Fibroblast of mammary gland (primary cell): ENCODE data around the gene H6PD.

Experiments
- DNase-seq: peaks from one replicate; pipeline ENCODE4 v3.0.0-alpha.2; 2010; ENCODE audit warnings: low read depth
- H3K4me3 ChIP-seq: 2 replicates; pipeline ENCODE4 v1.5.1; 2011; ENCODE audit warnings: low read depth, mild to moderate bottlenecking, low read length, moderate library complexity; ENCODE audit not compliant: control insufficient read depth
- TF ChIP-seq, protein P1 (sequence below): conservative IDR thresholded peaks from 2 replicates; pipeline ENCODE4 v1.5.1; 2011; ENCODE audit warnings: low read depth, low read length, inconsistent platforms; ENCODE audit not compliant: control insufficient read depth, insufficient read depth

Gene H6PD

GRCh38 chr1:9193233-9193625 is 41.3 kb upstream of the H6PD start:
- H3K4me3 ChIP-seq: no peak overlapping the region
- TF ChIP-seq, protein P1, sequence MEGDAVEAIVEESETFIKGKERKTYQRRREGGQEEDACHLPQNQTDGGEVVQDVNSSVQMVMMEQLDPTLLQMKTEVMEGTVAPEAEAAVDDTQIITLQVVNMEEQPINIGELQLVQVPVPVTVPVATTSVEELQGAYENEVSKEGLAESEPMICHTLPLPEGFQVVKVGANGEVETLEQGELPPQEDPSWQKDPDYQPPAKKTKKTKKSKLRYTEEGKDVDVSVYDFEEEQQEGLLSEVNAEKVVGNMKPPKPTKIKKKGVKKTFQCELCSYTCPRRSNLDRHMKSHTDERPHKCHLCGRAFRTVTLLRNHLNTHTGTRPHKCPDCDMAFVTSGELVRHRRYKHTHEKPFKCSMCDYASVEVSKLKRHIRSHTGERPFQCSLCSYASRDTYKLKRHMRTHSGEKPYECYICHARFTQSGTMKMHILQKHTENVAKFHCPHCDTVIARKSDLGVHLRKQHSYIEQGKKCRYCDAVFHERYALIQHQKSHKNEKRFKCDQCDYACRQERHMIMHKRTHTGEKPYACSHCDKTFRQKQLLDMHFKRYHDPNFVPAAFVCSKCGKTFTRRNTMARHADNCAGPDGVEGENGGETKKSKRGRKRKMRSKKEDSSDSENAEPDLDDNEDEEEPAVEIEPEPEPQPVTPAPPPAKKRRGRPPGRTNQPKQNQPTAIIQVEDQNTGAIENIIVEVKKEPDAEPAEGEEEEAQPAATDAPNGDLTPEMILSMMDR: no peak
- DNase-seq: peak; percentile 78

GRCh38 chr1:9194024-9194423 is 40.5 kb upstream of the H6PD start:
- peak; percentile 47 for DNase-seq
- no peak overlapping the region for H3K4me3 ChIP-seq
- TF ChIP-seq, protein P1: no peak

DNA sequence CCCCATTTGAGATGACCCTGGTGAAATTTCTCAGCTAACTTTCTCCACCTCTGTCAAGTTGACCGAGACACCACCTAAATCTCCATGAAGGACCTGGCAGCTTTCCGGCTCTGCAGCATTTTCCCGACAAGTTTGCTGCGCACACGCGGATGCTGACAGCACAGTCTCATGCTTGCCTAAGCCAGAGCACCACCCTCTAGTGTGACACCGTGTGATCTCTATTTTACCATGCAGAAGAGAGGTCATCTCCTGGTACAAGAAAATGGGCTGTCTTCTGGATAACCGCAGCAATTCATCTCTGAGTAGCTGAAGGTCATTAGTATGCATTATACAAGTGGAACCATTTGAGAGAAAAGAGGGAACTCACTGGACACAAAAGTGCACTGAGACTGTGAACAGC is 38.9 kb upstream of the H6PD start:
- peak overlapping the region; percentile 32 for H3K4me3 ChIP-seq
- DNase-seq: peak; percentile 69
- TF ChIP-seq, protein P1: no peak

GRCh38 chr1:9196129-9197040 is 38.2 kb upstream of the H6PD start:
- TF ChIP-seq, protein P1: peak; percentile 63
- peak; percentile 99 for DNase-seq
- H3K4me3 ChIP-seq: peak overlapping the region; percentile 34

DNA sequence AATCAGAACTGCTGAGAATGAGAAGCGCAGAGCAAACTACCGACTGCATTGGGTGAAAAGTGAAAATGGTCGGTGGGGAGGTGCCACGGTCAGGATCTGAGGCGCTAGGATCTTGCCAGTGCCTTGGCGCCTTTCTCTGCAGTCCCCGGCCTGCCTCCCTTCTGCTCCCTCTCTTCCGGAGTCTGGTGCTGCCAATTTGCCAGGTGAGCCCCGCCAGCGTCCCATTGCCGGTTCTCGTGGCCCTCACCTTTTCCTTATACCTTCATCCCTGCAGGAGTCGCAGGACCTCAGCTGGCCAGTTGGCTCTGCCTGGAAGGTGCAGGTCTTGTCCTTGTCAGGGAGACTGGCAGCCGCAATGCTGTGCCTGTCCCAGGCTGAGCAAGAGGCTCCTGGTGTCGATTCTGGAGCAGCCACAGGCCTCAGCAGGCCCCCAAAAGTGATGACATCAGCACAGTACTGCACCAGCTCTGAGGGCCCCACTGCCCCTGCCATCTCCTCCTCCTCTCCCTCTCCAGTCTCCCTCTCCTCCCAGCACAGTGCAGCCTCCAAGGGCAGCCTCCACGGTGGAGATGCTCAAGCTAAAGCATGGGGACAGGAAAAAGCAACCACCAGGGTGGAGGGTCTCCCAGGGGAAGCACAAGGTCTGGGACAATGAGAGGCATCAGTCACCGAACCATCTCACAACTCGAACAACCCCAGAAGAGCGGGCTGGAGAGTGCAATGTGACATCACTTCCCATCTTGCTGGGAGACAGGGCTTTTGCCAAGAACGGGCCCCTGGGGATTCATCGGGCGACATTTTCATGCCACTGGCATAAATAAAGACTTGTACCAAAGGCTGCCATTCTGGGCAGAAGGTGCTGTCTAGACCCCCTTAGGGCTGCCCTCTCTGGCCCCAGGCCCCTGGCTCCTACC is 37.1 kb upstream of the H6PD start:
- TF ChIP-seq, protein P1: no peak
- H3K4me3 ChIP-seq: peak overlapping the region; percentile 34
- peak; percentile 48 for DNase-seq

DNA sequence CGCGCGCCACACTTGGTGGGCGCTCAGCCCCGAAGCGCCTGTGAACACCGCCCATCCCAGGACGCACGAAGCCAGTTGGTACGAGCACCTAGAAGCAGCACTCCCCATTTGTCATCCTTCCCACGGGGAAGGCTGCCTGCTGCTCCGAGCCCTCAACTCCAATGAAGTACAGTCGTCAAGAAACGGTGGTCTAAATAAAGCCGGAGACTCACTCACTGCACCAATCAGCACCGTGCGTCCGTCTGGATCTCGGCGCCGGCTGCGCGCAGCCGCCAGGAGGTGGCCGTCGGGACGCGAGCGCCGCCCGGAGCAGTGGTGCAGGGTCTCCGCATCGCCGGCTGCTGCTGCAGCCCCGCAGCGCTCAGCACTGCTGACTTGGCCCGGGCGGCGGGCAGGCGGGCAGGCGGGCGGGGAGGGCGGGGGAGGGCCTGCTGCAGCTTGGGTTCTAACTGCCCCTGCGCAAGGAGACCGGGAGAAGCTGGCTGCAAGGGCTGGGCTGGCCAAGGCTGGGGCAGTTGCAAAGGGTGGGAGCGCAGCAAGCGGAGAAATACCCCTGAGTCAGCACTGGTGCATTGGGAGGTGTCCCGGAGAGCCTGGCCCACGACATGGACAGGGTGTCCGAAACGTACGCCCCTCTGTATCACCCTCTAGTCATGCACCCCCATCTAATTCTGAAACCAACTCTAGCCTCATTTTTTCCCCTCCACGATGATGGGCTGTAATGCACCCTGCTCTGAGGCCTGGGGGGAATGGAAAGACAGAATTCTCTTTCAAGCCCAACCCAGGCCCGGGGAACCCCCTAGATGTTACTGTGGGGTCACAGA is 35.8 kb upstream of the H6PD start:
- TF ChIP-seq, protein P1: no peak
- DNase-seq: peak; percentile 58
- H3K4me3 ChIP-seq: peak overlapping the region; percentile 31
